ENCODE results near the gene PPP1R12B. TPM values are rescaled to one million over a fixed set of nuclear protein-coding genes. Genes with fewer than 3 reads are reported as not detected.
"Not testable (repeated sequence)": the region's sequence is repeated elsewhere in the genome, so short reads cannot be mapped to it uniquely, and the experiment has no call there.

Gene PPP1R12B
- total and polyA plus RNA-seq, 8 donors = 4.4 to 29.4 (median 13.7) TPM

- H3K9me3 ChIP-seq; DNase-seq; intact Hi-C loops (cut with DNase I); H3K4me3 ChIP-seq; H3K27me3 ChIP-seq; H3K27ac ChIP-seq; H3K36me3 ChIP-seq: not testable (repeated sequence)
- FAIRE-seq (peak; percentile 89), ATAC-seq (peak; percentile 46 to 83 (median 60))
- H3K4me1 ChIP-seq = peaks cover 24 to 35% (median 24%) of the 10 kb centered on the region in 3 donors
- TF ChIP-seq CTCF (IDR thresholded peaks at IDR 0.05) = peak in 2 of 4 donors; percentile 24 to 26
- 18 to 20% methylated on average over 4 of the region's 4 CpGs for WGBS, 2 donors
Measured at GRCh38 chr1:202464153-202464742, 115.7 kb downstream of the PPP1R12B start.

- peak overlapping the region in 2 of 4 donors; percentile 48 to 62 for H3K27ac ChIP-seq
- FAIRE-seq; H3K4me3 ChIP-seq; H3K27me3 ChIP-seq; H3K36me3 ChIP-seq; DNase-seq; intact Hi-C loops (cut with DNase I); H3K9me3 ChIP-seq: not testable (repeated sequence)
- H3K4me1 ChIP-seq = peaks cover 25 to 27% (median 26%) of the 10 kb centered on the region in 3 donors
- 13 to 15% methylated on average over 3 of the region's 3 CpGs for WGBS, 2 donors
- peak; percentile 42 to 62 (median 46) for ATAC-seq
Measured at GRCh38 chr1:202465644-202466270, 117.3 kb downstream of the PPP1R12B start.

GRCh38 chr1:202466339-202466738 lies 117.8 kb downstream of the PPP1R12B start:
- H3K9me3 ChIP-seq; DNase-seq; H3K27me3 ChIP-seq; H3K4me3 ChIP-seq; FAIRE-seq; H3K36me3 ChIP-seq; intact Hi-C loops (cut with DNase I): not testable (repeated sequence)
- H3K4me1 ChIP-seq = peaks cover 24 to 27% (median 25%) of the 10 kb centered on the region in 3 donors
- peak overlapping the region in 2 of 4 donors; percentile 33 to 62 for H3K27ac ChIP-seq
- ATAC-seq = peak in 1 of 4 donors; percentile 35

GRCh38 chr1:202467381-202467780 lies 118.9 kb downstream of the PPP1R12B start:
- DNase-seq; H3K27ac ChIP-seq; H3K9me3 ChIP-seq; intact Hi-C loops (cut with DNase I); ATAC-seq; FAIRE-seq; H3K4me3 ChIP-seq; H3K36me3 ChIP-seq; H3K27me3 ChIP-seq: not testable (repeated sequence)
- 92 to 94% methylated on average over 2 of the region's 3 CpGs for WGBS, 2 donors
- H3K4me1 ChIP-seq = peaks cover 15 to 27% (median 15%) of the 10 kb centered on the region in 3 donors

GRCh38 chr1:202468695-202469094 lies 120.2 kb downstream of the PPP1R12B start:
- H3K9me3 ChIP-seq; H3K27me3 ChIP-seq; H3K4me3 ChIP-seq; intact Hi-C loops (cut with DNase I); DNase-seq; H3K36me3 ChIP-seq; FAIRE-seq: not testable (repeated sequence)
- H3K4me1 ChIP-seq = peaks cover 13 to 20% (median 15%) of the 10 kb centered on the region in 3 donors
- H3K27ac ChIP-seq = peak overlapping the region in 1 of 4 donors; percentile 23
- ATAC-seq = peak in 1 of 4 donors; percentile 37
- 86 to 93% methylated on average over 3 of the region's 3 CpGs for WGBS, 2 donors

GRCh38 chr1:202469123-202469522 lies 120.6 kb downstream of the PPP1R12B start:
- H3K9me3 ChIP-seq; H3K36me3 ChIP-seq; H3K4me3 ChIP-seq; intact Hi-C loops (cut with DNase I); FAIRE-seq; H3K27me3 ChIP-seq; DNase-seq: not testable (repeated sequence)
- peak overlapping the region in 1 of 4 donors; percentile 23 for H3K27ac ChIP-seq
- WGBS, 2 donors = 39 to 46% methylated on average over 1 of the region's 1 CpG
- H3K4me1 ChIP-seq = peaks cover 13 to 16% (median 15%) of the 10 kb centered on the region in 3 donors
- ATAC-seq = peak; percentile 56 to 63 (median 58)

GRCh38 chr1:202471246-202471645 lies 122.7 kb downstream of the PPP1R12B start:
- Histone ChIP-seq H3K4me3 (no peak overlapping the region), H3K27me3 (no peaks in the 10 kb centered on the region), H3K9me3 (no peaks in the 10 kb centered on the region), H3K27ac (no peak overlapping the region), H3K36me3 (no peaks in the 10 kb centered on the region), H3K4me1 (peaks cover 6 to 11% (median 9%) of the 10 kb centered on the region in 3 donors)
- intact Hi-C loops (cut with DNase I) = no loop called here
- no peak for TF ChIP-seq CTCF (IDR thresholded peaks at IDR 0.05)
- FAIRE-seq (no peak), ATAC-seq (no peak), DNase-seq (no peak)
- 86 to 90% methylated on average over 3 of the region's 3 CpGs for WGBS, 2 donors

- H3K27ac ChIP-seq; ATAC-seq; H3K4me3 ChIP-seq; H3K36me3 ChIP-seq; FAIRE-seq; H3K9me3 ChIP-seq; DNase-seq; H3K4me1 ChIP-seq; H3K27me3 ChIP-seq; intact Hi-C loops (cut with DNase I): not testable (repeated sequence)
- WGBS, 2 donors = 93 to 95% methylated on average over 2 of the region's 2 CpGs
Measured at GRCh38 chr1:202472347-202473124, 124.0 kb downstream of the PPP1R12B start.

- 82 to 85% methylated on average over 6 of the region's 6 CpGs for WGBS, 2 donors
- H3K9me3 ChIP-seq; H3K36me3 ChIP-seq; DNase-seq; ATAC-seq; intact Hi-C loops (cut with DNase I); H3K4me1 ChIP-seq; FAIRE-seq; H3K27me3 ChIP-seq; H3K4me3 ChIP-seq; H3K27ac ChIP-seq: not testable (repeated sequence)
Measured at GRCh38 chr1:202473266-202474045, 125.0 kb downstream of the PPP1R12B start.
